Astrocyte of the spinal cord (primary cell): Measurements from ENCODE around the gene FUT1.
"Not testable (repeated sequence)": the region's sequence is repeated elsewhere in the genome, so short reads cannot be mapped to it uniquely, and the experiment has no call there.

Source experiments
- DNase-seq: peaks from one replicate; pipeline ENCODE4 v3.0.0; 2011; ENCODE audit warnings: low read depth, low spot score
- H3K4me3 ChIP-seq: 2 replicates; pipeline ENCODE4 v1.5.1; 2011; ENCODE audit warnings: low read depth, mild to moderate bottlenecking, low read length, moderate library complexity
- in situ Hi-C: cut with HindIII; loops from 2 replicates; pipeline ENCODE4 v1.10.0; 2017; ENCODE audit warnings: low sequenced_read_pairs
- TF ChIP-seq, protein P1 (sequence below): IDR thresholded peaks from 2 replicates; pipeline ENCODE4 v1.5.1; 2012; ENCODE audit warnings: low read depth, mild to moderate bottlenecking, low read length, inconsistent platforms

FUT1 gene

DNA sequence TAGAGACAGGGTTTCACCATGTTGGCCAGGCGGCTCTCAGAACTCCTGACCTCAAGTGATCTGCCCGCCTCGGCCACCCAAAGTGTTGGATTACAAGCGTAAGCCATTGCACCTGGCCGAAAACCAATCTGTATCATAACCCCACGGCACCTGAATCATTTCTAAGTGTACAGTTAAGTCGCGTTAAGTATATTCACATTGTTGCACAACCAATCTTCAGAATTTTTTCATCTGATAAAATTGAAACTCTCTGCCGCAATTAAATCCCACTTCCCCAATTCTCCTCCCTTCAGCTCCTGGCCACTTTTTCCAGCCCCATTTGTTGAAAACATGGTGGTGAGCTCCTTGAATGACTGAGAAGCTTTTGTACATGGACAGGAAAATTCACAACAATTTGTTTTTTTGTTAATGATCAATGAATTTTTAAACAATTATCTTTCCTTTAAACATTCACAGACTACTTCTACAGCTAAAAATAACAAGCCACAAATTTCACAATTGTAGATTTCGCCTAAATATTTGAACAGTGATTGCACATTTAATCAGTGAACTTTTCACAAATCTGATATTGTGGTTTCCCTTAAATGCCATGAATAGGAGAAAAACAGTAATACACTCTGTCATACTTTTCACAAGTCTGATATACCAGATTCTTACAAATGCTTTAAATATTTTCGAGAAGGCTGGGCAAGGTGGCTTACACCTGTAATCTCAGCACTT is 16.7 kb upstream of the FUT1 start:
- TF ChIP-seq, protein P1, sequence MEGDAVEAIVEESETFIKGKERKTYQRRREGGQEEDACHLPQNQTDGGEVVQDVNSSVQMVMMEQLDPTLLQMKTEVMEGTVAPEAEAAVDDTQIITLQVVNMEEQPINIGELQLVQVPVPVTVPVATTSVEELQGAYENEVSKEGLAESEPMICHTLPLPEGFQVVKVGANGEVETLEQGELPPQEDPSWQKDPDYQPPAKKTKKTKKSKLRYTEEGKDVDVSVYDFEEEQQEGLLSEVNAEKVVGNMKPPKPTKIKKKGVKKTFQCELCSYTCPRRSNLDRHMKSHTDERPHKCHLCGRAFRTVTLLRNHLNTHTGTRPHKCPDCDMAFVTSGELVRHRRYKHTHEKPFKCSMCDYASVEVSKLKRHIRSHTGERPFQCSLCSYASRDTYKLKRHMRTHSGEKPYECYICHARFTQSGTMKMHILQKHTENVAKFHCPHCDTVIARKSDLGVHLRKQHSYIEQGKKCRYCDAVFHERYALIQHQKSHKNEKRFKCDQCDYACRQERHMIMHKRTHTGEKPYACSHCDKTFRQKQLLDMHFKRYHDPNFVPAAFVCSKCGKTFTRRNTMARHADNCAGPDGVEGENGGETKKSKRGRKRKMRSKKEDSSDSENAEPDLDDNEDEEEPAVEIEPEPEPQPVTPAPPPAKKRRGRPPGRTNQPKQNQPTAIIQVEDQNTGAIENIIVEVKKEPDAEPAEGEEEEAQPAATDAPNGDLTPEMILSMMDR = no peak
- in situ Hi-C loops = no loop called here
- DNase-seq = no peak
- no peak overlapping the region for H3K4me3 ChIP-seq

- H3K4me3 ChIP-seq, in situ Hi-C loops, DNase-seq: not testable (repeated sequence)
These were observed 15.8 kb upstream of the FUT1 start for GRCh38 chr19:48768171-48768753.

DNA sequence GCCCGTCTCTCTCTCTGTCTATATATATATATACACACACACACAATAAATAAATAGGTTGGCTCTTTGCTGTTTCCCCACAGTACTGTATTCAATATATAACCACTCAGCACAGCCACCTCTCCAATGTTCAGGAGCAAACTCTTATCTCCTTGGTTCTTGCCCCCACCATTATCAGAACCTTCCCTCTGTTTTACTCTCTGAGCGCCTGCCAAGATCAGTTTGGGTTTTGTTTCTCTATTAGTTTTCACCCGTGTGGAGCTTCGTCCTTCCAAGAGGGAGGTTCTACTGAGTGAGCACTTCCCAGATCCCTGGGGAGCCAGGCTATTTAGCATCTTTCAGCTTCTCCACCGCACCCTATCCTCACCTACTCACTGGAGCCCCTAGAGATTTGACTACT is 13.4 kb upstream of the FUT1 start:
- DNase-seq, in situ Hi-C loops, H3K4me3 ChIP-seq: not testable (repeated sequence)

DNA sequence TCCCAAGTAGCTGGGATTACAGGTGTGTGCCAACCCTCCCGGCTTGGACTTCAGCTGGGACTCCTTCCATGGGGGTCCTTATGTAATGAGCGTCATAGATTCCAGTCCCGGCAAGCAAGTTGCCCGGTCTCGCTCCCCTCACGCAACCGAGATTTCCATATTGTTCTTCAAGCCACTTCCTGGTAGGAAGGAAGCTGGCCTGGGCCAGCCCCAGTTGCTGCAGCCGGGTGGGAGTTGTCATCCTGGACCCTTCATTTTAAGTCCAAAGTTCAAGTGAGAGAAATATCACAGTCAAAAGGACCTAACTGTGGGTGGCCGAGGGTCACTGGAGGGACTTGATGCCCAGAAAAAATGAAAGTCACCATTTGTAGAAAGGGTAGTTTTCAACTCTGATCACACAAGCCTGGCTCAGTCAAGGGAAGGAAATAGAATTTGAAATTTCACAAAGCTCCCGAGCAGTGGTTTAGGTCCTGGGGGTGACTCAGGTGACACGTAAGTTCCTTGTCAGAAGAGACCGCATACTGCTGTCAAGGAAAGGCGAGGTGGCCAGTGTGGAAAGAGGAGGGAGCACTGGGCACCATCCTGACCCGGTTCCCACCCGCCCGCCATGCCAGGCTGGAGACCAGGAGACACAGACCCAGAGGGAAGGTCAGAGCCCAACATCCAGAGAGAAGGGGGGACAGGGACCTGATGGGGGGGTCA is 8.2 kb upstream of the FUT1 start:
- in situ Hi-C loops = no loop called here
- DNase-seq = no peak
- TF ChIP-seq, protein P1 = no peak
- no peak overlapping the region for H3K4me3 ChIP-seq

DNA sequence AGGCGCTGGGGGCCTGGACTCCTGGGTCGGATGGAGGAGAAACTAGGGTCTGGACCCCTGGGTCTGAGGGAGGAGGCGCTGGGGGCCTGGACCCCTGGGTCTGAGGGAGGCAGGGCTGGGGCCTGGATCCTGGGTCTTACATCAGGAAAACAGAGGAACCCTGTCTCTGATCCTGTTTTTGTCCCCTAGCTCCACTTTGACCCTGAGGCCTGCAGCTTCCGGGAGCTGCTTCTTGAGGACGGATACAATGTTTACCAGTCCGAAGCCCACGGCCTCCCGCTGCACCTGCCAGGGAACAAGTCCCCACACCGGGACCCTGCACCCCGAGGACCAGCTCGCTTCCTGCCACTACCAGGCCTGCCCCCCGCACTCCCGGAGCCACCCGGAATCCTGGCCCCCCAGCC is 5.3 kb upstream of the FUT1 start:
- no peak overlapping the region for H3K4me3 ChIP-seq
- TF ChIP-seq, protein P1 = no peak
- DNase-seq = no peak
- in situ Hi-C loops = no loop called here

GRCh38 chr19:48757089-48757675 is 4.7 kb upstream of the FUT1 start:
- in situ Hi-C loops = no loop called here
- TF ChIP-seq, protein P1 = no peak
- H3K4me3 ChIP-seq = no peak overlapping the region
- DNase-seq = no peak

DNA sequence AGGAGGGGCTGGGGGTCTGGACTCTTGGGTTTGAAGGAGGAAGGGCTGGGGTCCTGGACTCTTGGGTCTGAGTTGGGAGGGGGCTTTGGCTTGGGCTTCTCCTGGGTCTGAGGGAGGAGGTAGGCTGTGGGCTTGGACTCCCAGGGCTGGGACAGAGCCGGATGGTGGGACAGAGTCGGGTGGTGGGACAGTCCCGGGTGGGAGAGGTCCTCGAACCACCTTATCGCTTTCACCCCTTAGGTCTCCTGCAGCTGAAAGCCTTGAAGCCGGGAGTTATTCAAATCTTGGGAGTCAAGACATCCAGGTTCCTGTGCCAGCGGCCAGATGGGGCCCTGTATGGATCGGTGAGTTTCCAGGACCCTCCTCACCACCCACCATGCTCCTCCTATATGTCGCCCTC is 4.2 kb upstream of the FUT1 start:
- TF ChIP-seq, protein P1 = no peak
- in situ Hi-C loops = no loop called here
- H3K4me3 ChIP-seq = no peak overlapping the region
- no peak for DNase-seq
